Activated CD4-positive, alpha-beta T cell treated with anti-CD3 and anti-CD28 coated beads for 48 hours (primary cell): Measurements from ENCODE around the gene PITPNC1.
"Not testable (repeated sequence)": the region's sequence is repeated elsewhere in the genome, so short reads cannot be mapped to it uniquely, and the experiment has no call there.

Experiments
- DNase-seq: peaks from one replicate; pipeline ENCODE4 v3.0.0-alpha.2; 2020

PITPNC1 gene

GRCh38 chr17:67467500-67468455 lies 90.7 kb downstream of the PITPNC1 start:
- DNase-seq, result no peak

GRCh38 chr17:67469208-67469980 lies 92.3 kb downstream of the PITPNC1 start:
- DNase-seq, result peak; percentile 48

DNA sequence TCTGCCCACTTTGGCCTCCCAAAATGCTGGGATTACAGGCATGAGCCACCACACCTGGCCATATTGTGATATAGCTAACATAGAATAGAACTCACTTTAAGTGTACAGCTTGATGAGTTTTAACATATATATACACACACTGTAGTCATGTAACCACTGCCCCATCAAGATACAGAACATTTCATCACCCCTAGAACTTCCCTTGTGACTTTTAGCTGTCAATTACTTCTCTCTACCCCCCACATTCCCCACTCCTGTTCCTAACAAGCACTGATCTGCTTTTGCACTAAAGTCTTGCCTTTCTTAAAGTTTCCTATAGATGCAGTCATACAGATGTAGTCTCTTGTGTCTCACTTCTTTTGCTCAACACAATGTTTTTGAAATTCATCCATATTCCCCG lies 93.1 kb downstream of the PITPNC1 start:
- no peak for DNase-seq

DNA sequence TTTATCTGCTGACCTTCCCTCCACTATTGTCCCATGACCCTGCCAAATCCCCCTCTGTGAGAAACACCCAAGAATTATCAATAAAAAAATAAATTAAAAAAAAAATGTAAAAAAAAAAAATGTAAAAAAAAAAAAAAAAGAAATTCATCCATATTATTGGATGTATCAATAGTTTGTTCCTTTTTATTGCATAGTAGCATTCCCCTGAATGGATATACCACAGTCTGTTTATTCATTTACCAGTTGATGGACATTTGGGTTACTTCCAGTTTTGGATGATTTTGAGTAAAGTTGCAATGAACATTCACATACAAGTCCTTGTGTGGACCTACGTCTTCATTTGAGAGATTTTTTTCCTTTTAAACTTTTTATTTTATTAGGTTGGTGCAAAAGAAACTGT lies 94.0 kb downstream of the PITPNC1 start:
- DNase-seq, result no peak

- DNase-seq, result not testable (repeated sequence)
These were observed 95.5 kb downstream of the PITPNC1 start for GRCh38 chr17:67472606-67473005.

- DNase-seq, result no peak
These were observed 97.1 kb downstream of the PITPNC1 start for GRCh38 chr17:67474081-67474661.

DNA sequence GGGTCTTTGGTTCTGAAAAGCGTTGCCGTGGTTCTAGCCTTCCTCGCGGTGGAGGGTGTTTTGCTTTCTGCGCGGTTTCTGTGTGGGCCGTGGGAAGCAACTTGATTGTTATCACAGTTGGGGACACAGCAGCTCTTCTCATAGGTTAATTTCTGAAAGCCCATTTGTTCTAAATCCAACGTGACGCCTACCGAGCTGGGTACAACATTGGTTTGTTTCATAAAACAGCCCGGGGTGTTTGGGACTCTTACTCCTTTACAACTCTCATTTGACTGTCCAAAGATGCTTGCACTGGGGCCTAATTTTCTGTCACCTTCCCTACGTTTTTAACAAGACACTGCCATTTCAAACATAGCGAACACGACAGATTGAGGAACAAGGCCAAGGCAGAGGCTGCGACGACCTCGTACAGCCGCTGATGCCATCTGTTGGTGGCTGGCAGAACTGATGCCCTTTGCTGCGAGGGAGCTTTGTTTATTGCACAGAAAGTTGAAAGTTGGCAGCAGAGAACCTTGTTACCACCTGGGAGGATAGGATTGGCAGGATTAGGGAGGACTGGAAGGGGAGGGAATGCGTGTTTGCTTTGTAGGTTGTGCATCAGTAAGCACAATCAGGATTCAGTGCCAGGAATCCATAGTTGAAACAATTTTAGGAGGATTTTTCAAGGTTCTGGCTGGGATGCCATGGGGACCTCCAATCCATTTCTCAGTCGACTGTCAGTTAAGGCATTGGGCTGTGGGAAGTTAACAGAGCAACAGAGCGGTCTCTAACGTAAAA lies 98.3 kb downstream of the PITPNC1 start:
- peak; percentile 89 for DNase-seq

DNA sequence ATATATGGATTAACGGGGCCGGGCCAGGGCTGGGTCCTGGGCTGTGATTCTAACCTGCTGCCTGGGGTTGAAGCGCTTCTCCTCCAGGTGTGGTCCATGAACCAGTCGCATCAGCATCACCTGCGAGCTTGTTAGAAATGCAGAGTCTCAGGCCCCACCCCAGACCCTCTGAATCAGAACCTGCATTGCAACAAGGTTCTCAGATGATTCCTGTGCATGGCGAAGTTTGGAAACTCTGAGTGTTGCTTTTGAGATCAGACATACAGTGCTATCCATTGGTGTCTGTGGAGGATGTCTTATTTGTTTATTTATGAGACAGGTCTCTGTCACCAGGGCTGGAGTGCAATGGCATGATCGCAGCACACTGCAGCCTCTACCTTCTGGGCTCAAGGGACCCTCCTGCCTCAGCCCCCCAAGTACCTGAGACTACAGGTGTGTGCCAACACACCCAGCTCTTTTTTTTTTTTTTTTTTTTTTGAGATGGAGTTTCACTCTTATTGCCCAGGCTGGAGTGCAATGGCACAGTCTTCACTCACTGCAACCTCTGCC lies 99.8 kb downstream of the PITPNC1 start:
- DNase-seq, result peak; percentile 42

- peak; percentile 75 for DNase-seq
These were observed 100.6 kb downstream of the PITPNC1 start for GRCh38 chr17:67477687-67478086.

DNA sequence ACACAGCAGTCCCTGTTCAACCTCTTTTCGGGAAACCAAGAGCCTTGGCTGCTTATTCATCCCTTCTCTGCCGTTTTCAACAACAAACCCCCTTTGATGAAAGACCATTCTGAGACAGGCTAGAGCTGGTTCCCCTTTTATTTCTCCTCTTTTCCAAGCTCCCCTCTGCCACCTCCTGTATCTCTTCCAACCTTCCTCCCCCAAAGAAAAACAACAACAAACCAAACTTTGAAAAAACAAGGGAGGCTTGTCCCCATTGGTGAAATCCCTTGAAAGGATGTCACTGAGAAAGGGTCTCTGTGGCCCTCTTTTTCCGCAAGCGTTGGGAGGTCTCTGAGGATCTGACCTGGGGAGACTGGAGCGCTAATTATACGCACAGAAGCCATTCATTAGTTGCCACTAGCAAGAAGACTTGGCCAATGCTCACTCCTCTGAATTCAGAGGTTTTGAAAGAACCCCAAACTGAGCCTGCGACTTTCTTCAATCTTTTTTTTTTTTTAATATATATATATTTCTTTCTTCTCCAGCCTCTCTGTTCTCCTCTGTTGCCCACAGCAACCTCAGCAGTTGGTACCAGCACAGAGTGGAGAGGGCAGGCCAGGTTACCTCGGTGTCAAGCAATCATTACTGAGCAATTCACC lies 101.4 kb downstream of the PITPNC1 start:
- no peak for DNase-seq

GRCh38 chr17:67479148-67479547 lies 102.1 kb downstream of the PITPNC1 start:
- no peak for DNase-seq

DNA sequence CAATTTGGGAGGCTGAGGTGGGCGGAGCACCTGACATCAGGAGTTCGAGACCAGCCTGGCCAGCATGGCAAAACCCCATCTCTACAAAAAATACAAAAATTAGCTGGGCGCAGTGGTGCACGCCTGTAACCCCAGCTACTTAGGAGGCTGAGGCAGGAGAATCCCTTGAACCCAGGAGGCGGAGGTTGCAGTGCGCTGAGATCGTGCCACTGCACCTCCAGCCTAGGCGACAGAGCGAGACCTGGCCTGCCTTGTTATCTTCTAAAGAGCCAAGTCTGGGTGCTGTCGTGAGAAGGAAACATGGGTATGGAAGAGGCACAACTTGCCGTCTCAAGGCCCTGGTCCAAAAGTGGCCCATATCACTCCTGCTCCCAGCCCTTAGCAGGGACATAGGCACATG lies 103.9 kb downstream of the PITPNC1 start:
- not testable (repeated sequence) for DNase-seq

GRCh38 chr17:67481808-67482207 lies 104.7 kb downstream of the PITPNC1 start:
- no peak for DNase-seq

DNA sequence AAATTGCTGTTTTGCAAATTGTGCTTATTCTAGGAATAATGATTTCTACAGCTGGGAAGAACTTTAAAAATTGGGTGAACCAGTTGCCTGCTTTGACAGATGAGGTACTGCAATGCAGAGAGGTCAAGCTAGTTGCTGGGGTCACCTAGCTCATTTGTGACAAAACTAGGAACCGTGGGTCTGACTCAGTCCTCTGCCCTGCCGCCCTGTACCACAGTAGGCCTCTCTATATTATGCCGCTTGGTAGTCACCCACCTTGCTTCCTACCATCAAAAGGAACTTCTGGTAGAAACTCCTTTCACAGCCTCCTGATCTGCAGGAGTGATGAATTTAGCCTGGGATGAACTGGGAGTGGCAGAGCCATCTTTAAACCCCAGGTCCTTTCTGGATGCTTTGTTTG lies 105.7 kb downstream of the PITPNC1 start:
- no peak for DNase-seq

DNA sequence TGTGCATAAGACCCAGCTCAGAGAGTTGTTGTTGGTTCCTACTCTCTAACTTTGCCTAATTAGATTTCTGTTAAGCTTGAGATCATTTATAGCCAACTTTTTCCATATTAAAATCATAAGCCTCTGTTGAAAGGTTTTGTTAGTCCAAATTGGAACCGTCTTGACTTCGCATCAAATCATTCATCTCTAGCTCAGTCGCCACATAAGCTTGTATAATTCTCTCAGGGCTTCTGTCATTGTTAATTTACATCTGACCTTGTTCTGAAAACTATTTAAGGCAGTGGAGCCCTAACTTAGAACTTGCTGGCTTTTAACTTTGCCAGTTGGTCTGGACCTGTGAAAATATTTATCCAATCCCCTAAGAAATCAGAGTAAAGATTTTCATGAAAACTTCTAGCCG lies 107.2 kb downstream of the PITPNC1 start:
- DNase-seq, result no peak

DNA sequence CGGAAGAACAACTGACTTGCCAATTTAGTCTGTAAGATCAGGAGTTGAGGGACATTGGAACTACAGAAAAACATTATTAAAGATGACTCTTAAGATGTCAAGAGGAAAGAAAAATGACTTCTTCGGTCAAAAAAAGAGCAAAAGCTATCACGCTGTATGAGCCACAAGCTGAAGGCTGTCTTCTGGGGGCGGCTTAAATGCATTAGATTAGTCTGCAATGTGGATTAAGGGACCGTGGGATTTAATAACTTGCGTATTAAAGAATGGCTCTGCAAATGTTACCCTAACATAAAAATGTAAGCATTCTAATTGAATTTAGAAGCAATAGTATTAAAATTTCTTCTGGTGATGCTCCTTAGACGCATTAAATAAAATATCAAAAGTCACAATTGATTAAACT lies 108.6 kb downstream of the PITPNC1 start:
- DNase-seq, result no peak

GRCh38 chr17:67487506-67487905 lies 110.4 kb downstream of the PITPNC1 start:
- DNase-seq, result no peak

- DNase-seq, result no peak
These were observed 111.1 kb downstream of the PITPNC1 start for GRCh38 chr17:67488161-67488560.

DNA sequence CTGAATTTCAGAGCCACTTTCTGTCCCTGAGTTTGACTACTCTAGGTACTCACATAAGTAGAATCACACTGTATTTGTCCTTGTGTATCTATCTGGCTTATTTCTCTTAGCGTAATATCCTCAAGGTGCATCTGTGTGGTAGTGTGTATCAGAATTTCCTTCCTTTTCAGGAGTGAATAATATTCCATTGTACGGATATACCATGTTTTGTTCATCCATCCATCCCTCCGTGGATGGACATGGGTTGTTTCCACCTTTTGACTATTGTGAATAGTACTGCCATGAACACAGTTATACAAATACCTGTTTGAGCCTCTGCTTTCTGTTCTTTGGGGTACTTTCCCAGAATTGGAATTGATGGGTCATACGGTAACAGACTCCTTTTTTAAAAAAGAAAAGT lies 111.7 kb downstream of the PITPNC1 start:
- no peak for DNase-seq

GRCh38 chr17:67489273-67489672 lies 112.2 kb downstream of the PITPNC1 start:
- DNase-seq, result no peak

DNA sequence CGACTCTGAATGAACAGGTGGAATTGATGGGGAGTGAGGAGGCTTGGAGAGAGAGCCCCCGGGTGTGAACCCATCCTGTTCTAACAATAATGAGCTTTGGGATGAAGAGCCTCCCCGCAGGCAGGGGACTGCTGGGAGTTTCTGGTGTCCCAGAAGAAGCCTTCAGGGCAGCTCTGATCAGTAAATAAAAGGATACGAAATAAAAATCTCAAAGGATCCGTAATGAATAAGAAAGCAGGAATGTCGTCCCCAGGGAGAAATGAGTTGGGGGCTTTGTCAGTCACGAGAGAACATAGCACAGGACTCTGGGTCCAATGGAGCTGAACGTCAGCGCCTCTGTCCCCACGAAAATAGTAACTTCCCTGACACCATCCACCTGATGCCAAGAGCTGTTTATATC lies 113.4 kb downstream of the PITPNC1 start:
- no peak for DNase-seq
